ENCODE data around the gene BLVRB. TPM values are rescaled to one million over a fixed set of nuclear protein-coding genes. Genes with fewer than 3 reads are reported as not detected.

BLVRB gene
- total and polyA plus RNA-seq, 2 experiments from 2014 or later, result 43.7 to 53.7 TPM

DNA sequence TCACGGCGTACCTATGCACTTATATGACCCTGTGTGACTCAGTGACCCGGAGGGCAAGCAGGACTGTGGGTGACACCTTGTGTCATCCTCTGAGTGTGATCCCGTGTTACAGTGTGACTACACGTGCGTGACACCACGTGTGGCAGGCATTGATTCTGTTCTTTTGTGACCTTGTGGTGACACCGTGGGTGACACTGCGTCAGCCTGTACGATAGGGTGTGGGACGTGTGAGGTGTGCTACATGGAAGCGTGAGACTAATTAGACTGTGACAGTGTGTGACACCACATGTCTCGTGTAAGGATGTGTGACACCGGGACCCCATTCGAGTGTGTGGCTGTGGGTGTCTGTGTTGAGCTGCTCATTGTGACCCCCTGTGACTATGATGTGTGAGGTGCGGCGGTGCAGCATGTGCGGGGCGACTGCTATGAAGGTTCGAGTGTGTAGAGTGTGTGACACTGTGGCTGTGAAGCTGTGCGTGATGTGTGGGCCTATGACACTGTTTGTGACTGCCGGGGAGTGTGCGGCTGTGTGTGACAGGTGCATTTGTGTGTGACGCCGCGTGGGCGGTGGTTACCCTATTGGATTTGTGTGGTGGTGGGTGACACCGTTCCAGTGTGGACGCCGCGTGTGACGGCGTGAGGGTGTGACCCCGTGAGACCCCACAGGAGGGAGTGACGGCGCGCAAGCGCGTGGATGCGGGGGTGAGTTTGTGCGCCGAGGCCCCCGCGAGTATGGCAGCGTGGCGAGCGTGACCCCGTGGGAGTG lies 857 bp upstream of the BLVRB start:
- peaks cover 39% of the 10 kb centered on the region for H3K27me3 Mint-ChIP-seq (ENCODE audit: insufficient read depth, low read depth, poor library complexity)
- Histone ChIP-seq H3K79me2 (replicated peaks; ENCODE audit: insufficient read depth) (no peaks in the 10 kb centered on the region), H3K4me1 (ENCODE audit: insufficient read depth) (no peaks in the 10 kb centered on the region; the same call in 1 of the 2 replicates), H3K4me2 (peak overlapping the region; percentile 70), H3F3A (replicated peaks; ENCODE audit: low read depth) (peaks cover 3% of the 10 kb centered on the region; the same call in 1 of the 2 replicates), H3K4me3 (peak overlapping the region; percentile 88; the same call in 1 of the 2 replicates), H3K27me3 (ENCODE audit: insufficient read depth) (peaks cover 36% of the 10 kb centered on the region), H3K36me3 (ENCODE audit: insufficient read depth) (no peaks in the 10 kb centered on the region), H4K20me1 (replicated peaks; ENCODE audit: insufficient read depth) (no peaks in the 10 kb centered on the region), H3K9me2 (ENCODE audit: insufficient read depth) (no peaks in the 10 kb centered on the region), H3K27ac (ENCODE audit: low read depth) (no peak overlapping the region), H2AFZ (no peak overlapping the region)
- H3K4me1 Mint-ChIP-seq, result peaks cover 13% of the 10 kb centered on the region
- H3K4me3 Mint-ChIP-seq, result peak overlapping the region; percentile 79
- DNase-seq (ENCODE audit: low spot score), result no peak
- TF ChIP-seq EZH2phosphoT487 (IDR thresholded peaks at IDR 0.05; ENCODE audit: unreplicated experiment) (no peak), STAT1 (IDR thresholded peaks at IDR 0.05; ENCODE audit: unreplicated experiment) (no peak), ZNF331 (CRISPR knock-in tag; IDR thresholded peaks at IDR 0.05; ENCODE audit: low read depth) (no peak), CREB1 (CRISPR knock-in tag; IDR thresholded peaks at IDR 0.05; ENCODE audit: low read depth) (no peak), CTCF (conservative IDR thresholded peaks at IDR 0.05; ENCODE audit: low read depth in 2 of 2) (no peak), EZH2 (IDR thresholded peaks at IDR 0.05; ENCODE audit: low read depth, unreplicated experiment) (no peak), JUNB (IDR thresholded peaks at IDR 0.05; ENCODE audit: unreplicated experiment) (no peak), NANOG (IDR thresholded peaks at IDR 0.05; ENCODE audit: borderline replicate concordance) (no peak), POLR2AphosphoS5 (IDR thresholded peaks at IDR 0.05; ENCODE audit: low read depth) (no peak), ZNF114 (CRISPR knock-in tag; IDR thresholded peaks at IDR 0.05) (no peak)
- TF ChIP-seq, protein P1, sequence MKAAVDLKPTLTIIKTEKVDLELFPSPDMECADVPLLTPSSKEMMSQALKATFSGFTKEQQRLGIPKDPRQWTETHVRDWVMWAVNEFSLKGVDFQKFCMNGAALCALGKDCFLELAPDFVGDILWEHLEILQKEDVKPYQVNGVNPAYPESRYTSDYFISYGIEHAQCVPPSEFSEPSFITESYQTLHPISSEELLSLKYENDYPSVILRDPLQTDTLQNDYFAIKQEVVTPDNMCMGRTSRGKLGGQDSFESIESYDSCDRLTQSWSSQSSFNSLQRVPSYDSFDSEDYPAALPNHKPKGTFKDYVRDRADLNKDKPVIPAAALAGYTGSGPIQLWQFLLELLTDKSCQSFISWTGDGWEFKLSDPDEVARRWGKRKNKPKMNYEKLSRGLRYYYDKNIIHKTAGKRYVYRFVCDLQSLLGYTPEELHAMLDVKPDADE (IDR thresholded peaks at IDR 0.05), result no peak
- TF ChIP-seq, protein P2, sequence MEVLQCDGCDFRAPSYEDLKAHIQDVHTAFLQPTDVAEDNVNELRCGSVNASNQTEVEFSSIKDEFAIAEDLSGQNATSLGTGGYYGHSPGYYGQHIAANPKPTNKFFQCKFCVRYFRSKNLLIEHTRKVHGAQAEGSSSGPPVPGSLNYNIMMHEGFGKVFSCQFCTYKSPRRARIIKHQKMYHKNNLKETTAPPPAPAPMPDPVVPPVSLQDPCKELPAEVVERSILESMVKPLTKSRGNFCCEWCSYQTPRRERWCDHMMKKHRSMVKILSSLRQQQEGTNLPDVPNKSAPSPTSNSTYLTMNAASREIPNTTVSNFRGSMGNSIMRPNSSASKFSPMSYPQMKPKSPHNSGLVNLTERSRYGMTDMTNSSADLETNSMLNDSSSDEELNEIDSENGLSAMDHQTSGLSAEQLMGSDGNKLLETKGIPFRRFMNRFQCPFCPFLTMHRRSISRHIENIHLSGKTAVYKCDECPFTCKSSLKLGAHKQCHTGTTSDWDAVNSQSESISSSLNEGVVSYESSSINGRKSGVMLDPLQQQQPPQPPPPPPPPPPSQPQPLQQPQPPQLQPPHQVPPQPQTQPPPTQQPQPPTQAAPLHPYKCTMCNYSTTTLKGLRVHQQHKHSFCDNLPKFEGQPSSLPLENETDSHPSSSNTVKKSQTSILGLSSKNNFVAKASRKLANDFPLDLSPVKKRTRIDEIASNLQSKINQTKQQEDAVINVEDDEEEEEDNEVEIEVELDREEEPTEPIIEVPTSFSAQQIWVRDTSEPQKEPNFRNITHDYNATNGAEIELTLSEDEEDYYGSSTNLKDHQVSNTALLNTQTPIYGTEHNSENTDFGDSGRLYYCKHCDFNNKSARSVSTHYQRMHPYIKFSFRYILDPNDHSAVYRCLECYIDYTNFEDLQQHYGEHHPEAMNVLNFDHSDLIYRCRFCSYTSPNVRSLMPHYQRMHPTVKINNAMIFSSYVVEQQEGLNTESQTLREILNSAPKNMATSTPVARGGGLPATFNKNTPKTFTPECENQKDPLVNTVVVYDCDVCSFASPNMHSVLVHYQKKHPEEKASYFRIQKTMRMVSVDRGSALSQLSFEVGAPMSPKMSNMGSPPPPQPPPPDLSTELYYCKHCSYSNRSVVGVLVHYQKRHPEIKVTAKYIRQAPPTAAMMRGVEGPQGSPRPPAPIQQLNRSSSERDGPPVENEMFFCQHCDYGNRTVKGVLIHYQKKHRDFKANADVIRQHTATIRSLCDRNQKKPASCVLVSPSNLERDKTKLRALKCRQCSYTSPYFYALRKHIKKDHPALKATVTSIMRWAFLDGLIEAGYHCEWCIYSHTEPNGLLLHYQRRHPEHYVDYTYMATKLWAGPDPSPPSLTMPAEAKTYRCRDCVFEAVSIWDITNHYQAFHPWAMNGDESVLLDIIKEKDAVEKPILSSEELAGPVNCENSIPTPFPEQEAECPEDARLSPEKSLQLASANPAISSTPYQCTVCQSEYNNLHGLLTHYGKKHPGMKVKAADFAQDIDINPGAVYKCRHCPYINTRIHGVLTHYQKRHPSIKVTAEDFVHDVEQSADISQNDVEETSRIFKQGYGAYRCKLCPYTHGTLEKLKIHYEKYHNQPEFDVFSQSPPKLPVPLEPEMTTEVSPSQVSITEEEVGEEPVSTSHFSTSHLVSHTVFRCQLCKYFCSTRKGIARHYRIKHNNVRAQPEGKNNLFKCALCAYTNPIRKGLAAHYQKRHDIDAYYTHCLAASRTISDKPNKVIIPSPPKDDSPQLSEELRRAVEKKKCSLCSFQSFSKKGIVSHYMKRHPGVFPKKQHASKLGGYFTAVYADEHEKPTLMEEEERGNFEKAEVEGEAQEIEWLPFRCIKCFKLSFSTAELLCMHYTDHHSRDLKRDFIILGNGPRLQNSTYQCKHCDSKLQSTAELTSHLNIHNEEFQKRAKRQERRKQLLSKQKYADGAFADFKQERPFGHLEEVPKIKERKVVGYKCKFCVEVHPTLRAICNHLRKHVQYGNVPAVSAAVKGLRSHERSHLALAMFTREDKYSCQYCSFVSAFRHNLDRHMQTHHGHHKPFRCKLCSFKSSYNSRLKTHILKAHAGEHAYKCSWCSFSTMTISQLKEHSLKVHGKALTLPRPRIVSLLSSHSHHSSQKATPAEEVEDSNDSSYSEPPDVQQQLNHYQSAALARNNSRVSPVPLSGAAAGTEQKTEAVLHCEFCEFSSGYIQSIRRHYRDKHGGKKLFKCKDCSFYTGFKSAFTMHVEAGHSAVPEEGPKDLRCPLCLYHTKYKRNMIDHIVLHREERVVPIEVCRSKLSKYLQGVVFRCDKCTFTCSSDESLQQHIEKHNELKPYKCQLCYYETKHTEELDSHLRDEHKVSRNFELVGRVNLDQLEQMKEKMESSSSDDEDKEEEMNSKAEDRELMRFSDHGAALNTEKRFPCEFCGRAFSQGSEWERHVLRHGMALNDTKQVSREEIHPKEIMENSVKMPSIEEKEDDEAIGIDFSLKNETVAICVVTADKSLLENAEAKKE (CRISPR knock-in tag; IDR thresholded peaks at IDR 0.05), result no peak
- TF ChIP-seq, protein P3, sequence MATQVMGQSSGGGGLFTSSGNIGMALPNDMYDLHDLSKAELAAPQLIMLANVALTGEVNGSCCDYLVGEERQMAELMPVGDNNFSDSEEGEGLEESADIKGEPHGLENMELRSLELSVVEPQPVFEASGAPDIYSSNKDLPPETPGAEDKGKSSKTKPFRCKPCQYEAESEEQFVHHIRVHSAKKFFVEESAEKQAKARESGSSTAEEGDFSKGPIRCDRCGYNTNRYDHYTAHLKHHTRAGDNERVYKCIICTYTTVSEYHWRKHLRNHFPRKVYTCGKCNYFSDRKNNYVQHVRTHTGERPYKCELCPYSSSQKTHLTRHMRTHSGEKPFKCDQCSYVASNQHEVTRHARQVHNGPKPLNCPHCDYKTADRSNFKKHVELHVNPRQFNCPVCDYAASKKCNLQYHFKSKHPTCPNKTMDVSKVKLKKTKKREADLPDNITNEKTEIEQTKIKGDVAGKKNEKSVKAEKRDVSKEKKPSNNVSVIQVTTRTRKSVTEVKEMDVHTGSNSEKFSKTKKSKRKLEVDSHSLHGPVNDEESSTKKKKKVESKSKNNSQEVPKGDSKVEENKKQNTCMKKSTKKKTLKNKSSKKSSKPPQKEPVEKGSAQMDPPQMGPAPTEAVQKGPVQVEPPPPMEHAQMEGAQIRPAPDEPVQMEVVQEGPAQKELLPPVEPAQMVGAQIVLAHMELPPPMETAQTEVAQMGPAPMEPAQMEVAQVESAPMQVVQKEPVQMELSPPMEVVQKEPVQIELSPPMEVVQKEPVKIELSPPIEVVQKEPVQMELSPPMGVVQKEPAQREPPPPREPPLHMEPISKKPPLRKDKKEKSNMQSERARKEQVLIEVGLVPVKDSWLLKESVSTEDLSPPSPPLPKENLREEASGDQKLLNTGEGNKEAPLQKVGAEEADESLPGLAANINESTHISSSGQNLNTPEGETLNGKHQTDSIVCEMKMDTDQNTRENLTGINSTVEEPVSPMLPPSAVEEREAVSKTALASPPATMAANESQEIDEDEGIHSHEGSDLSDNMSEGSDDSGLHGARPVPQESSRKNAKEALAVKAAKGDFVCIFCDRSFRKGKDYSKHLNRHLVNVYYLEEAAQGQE (IDR thresholded peaks at IDR 0.05; ENCODE audit: unreplicated experiment), result no peak
- H3K9me3 Mint-ChIP-seq, result no peaks in the 10 kb centered on the region; the same call in 2 of the 3 replicates
- no peaks in the 10 kb centered on the region; the same call in 2 of the 3 replicates for H3K36me3 Mint-ChIP-seq (ENCODE audit: low read depth)
- no peak for ATAC-seq
- no peak overlapping the region for H3K27ac Mint-ChIP-seq
